ENCODE data around the gene ZIK1.
A peak's percentile ranks its signal among the peaks of the same experiment; 100 is the strongest.

ZIK1 gene

GRCh38 chr19:57599761-57600383, 15.9 kb downstream of the ZIK1 start, which contains the start of gene ZNF530:
TSS of gene ZNF530 (plus strand) at chr19:57599885. CDS start at chr19:57604346, 4,461 bp downstream.
- peak; percentile 92 for DNase-seq (ENCODE audit: low read depth)
- peak within 1 kb of the TSS; percentile 65 for H3K4me3 ChIP-seq (ENCODE audit: control insufficient read depth, low read depth, low read length)
- no peak for TF ChIP-seq CTCF (conservative IDR thresholded peaks at IDR 0.05; ENCODE audit: control insufficient read depth, insufficient read depth, low read depth, low read length)

GRCh38 chr19:57606931-57607330, 23.0 kb downstream of the ZIK1 start:
- no peak for TF ChIP-seq CTCF (conservative IDR thresholded peaks at IDR 0.05; ENCODE audit: control insufficient read depth, insufficient read depth, low read depth, low read length)
- H3K4me3 ChIP-seq (ENCODE audit: control insufficient read depth, low read depth, low read length), result no peak overlapping the region
- DNase-seq (ENCODE audit: low read depth), result no peak

GRCh38 chr19:57611113-57611512, 27.2 kb downstream of the ZIK1 start:
- no peak for TF ChIP-seq CTCF (conservative IDR thresholded peaks at IDR 0.05; ENCODE audit: control insufficient read depth, insufficient read depth, low read depth, low read length)
- no peak for DNase-seq (ENCODE audit: low read depth)
- H3K4me3 ChIP-seq (ENCODE audit: control insufficient read depth, low read depth, low read length), result no peak overlapping the region

- DNase-seq (ENCODE audit: low read depth), result peak; percentile 88
- H3K4me3 ChIP-seq (ENCODE audit: control insufficient read depth, low read depth, low read length), result peak within 1 kb of the TSS; percentile 93
- peak; percentile 5 for TF ChIP-seq CTCF (conservative IDR thresholded peaks at IDR 0.05; ENCODE audit: control insufficient read depth, insufficient read depth, low read depth, low read length)
Measured at GRCh38 chr19:57613941-57614743, 30.2 kb downstream of the ZIK1 start, which contains the start of gene ZNF134. TSS of gene ZNF134 (plus strand) at chr19:57614242. CDS start at chr19:57619469, 5,227 bp downstream.

GRCh38 chr19:57615346-57615745, 31.4 kb downstream of the ZIK1 start:
- no peak for DNase-seq (ENCODE audit: low read depth)
- no peak for TF ChIP-seq CTCF (conservative IDR thresholded peaks at IDR 0.05; ENCODE audit: control insufficient read depth, insufficient read depth, low read depth, low read length)
- H3K4me3 ChIP-seq (ENCODE audit: control insufficient read depth, low read depth, low read length), result no peak overlapping the region

GRCh38 chr19:57620673-57621348, 36.9 kb downstream of the ZIK1 start:
- peak; percentile 34 for DNase-seq (ENCODE audit: low read depth)

More at GRCh38 chr19:57620673-57621348, 36.9 kb downstream of the ZIK1 start:
- TF ChIP-seq CTCF (conservative IDR thresholded peaks at IDR 0.05; ENCODE audit: control insufficient read depth, insufficient read depth, low read depth, low read length), result no peak
- H3K4me3 ChIP-seq (ENCODE audit: control insufficient read depth, low read depth, low read length), result no peak overlapping the region

All from fibroblast of mammary gland (primary cell).